Measurements from ENCODE around the gene ASPSCR1.
"Not testable (repeated sequence)": the region's sequence is repeated elsewhere in the genome, so short reads cannot be mapped to it uniquely, and the experiment has no call there.

ASPSCR1 gene

DNA sequence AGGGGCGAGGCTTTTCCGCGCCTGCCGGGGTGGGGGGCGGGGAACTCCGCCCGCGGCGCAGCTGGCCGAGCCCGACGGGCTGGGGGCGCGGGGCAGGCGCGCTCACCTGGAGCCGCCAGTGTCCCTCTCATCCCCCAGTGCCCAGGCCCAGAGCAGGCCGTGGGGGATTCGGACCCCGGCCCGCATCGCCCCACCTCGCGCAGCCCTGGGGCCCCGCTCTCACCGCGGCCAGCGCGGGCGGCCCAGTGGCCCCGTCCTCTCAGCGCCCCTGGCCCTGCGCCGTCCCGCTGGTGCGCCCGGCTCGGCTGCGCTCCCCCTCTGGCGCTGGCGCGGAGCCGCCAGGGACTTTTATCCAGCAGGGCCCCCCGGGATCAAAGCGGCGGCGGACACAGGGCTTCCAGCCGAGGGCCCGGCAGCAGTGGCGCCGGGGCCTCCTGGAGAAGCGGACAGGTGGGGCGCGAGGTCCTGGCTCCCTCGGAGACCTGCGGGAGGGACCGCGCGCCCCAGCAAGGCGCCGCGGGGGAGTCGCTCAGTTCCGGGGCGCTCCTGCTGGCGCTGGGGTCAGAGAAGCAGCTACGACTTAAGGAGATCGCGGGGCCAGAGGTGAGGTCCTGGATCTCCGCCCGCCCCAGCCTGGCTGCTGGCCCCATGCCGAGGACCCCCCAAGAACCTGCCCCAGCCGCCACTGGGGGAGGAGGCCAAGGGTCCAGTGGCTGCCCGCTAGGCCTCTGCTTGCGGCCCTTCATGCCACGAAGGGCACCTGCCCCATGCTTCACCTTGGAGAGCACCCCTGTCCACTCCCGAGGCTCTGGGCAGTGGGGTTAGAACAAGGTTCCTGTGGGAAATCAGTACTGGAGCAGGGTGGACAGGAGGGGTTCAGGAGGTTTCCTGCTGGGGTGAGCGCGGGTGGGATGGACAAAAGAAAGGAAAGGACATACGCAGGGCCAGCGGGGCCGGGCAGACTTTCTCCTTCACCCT lies 15.6 kb upstream of the ASPSCR1 start:
- DNase-seq: no peak

DNA sequence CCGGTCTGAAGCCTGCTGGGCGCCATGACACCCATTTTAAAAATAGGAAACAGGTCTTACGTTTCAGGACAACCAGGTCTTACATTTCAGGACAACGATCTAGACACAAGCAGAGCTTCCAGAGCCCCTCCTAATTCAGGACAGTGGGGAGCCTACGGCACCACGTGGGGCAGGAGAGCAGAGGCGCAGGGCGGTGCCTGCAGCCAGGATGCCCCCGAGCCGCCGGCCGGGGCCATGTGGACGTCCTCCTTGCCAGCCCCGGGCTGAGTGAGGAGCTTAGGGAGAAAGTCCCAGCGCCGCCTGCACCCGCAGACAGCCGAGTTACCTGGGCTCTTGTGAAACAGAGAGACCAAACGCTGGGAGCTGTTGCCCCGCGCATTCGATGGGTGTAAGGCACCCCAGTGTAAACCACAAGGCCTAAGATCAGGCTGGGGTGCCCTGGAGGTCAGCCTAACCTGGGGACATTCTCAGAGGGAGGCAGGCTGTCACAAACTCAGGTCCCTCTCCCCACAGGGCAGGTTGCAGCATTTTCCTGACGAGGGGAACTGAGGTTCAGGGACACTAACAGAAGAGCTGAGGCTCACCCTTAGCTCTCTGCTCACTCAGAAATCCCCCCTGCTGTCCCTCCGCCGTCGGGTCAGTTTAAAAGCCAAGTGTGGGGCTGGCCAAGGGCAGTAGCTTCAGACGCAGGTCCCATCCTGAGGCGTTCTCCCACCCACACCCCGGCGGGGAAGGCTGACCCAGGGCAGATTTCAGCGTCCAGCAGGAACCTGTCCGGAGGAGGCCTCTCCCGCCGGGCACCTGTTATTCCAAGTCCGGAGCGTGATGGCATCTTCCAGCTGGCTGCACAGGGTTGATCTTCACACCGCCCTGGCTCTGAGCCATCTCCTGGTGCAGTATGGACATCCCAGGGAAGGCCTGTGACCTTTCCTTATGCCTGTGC lies 14.7 kb upstream of the ASPSCR1 start:
- no peak for DNase-seq

DNA sequence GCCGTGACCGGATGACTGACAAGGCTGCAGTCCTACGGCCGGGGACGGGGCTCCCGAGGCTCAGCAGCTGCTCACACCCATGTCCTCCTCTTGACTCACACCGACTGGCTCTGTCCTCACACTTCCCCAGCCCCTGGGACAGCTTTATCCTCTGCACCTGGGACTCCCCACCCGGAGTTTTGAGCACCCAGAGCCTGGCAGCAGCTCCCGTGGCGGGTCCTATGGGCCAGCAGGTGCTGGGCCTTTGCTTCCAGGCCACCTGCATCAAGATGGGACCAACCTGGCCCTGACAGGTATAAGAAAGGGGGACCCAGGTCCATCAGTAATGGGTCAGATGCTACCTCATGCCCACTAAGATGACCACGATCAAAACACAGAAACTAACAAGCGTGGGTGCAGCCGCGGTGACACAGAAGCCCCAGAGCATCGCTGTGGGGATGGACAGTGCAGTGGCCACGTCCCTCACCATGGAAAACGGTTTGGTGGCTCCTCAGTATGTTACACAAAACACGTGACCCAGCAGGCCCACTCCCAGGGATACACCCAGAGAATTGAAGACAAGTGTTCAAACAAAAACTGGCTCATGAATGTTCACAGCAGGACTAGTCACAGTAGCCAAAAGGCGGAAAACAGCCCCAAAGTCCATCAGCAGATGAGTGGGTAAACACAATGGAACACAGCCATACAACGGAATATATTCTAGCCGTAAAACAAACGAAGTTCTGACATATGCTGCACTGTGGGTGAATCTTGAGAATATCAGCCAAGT lies 13.2 kb upstream of the ASPSCR1 start:
- DNase-seq: no peak

DNA sequence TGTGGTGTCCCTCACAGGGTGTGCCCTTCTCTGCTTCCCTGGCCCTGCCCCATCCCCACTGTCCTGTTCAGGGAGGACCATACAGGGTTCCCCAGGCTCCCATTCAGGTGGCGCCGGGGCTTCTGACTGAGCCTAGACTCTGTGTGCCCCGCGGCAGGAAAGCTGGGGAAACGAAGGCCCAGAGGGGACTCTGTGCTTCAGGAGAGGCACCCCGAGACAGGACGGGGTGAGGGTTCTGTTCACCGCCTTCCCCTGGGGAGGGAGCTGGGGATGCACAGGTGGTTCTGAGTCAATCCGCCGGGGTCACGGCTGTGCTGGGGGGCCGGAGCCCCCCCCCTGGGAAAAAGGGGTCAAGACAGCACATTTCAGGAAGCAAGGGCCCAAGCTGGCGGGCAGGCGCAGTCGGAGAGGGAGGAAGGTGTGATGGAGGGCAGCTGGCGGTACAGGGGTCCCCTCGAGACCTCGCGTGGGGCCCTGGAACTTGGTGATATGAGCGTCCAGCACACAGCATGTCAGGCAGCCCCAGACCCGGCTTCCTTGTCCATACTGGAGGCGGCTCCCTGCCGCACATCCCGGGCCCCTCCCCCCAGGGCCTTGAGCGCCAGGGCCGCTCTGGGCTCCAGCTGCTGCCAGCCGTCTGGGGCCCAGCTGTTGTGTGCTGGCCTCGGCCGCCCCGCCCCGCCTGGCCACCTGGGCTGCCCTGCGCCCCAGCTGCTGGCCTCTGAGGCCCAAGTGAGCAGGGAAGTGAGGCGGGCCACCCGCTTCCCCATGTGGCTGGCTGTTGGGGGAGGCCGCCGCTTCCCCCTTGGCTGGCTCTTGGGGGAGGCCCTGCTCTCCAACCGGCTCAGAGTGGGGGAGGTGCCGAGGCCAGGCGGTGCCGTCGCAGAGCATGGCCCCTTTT lies 10.8 kb upstream of the ASPSCR1 start:
- peak; percentile 39 for DNase-seq

DNA sequence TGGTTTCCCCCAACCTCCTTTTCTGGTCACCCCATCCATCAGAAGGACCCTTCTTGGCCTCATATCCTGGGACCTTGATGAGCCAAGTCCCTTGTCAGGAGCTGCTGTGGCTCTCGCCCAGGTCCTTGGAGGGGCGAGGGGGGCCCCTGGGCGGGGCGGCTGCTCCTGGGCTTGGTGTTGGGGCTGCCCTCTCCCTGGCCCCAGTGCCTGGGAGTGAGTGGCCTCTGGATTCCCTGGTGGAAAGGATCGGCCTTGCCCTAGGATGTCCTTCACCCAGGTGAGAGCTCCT lies 10.2 kb upstream of the ASPSCR1 start:
- no peak for DNase-seq

DNA sequence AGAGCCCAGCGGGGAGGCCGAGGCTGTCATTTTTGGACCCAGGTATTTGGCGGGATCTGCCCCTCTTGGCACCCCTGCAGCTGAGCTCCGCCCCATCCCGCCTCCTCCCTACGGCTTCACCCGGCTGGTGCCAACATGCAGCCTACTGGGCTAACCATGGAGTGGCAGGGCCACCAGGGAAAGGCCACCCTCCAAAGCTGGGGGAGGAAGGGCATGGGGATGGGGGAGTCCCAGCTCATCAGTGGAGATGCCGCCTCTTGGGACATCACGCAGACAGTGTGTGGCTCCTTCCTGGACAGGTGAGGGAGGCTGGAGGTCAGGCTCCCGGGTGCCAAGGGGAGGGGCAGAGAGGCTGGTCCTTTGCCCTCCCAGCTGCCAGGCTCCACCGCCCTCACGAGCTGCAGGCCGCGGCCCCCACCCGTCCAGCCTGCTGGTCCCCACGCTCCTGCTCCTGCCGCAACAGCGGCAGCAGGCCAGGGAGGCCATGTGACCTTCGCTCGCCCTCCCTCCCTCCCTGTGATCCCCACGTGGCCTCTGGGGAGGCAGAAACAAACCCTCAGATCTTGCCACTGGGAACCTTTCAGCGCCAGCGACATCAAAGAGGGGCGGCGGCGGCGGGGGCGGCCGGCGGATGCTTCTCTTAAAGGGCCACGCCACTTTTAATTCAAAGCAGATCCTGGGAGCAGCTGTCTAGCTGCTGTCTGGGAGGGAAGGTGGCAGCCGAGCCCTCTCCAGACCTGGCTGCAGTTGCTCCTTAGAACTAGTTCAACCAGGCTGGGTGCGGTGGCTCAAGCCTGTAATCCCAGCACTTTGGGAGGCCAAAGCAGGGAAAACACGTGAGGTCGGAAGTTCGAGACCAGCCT lies 9.7 kb upstream of the ASPSCR1 start:
- DNase-seq: peak; percentile 74

DNA sequence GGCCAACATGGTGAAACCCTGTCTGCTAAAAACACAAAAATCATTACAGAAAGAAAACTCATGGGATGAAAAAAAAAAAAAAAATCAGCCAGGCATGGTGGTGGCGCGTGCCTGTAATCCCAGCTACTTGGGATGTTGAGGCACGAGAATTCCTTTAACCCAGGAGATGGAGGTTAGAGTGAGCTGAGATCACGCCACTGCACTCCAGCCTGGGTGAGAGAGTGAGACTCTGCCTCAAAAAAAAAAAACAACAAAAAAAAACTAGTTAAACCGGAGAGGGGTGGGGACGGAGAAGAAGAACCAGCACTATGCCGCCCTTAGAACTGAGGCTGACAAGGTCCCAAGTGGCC lies 9.1 kb upstream of the ASPSCR1 start:
- DNase-seq: no peak

DNA sequence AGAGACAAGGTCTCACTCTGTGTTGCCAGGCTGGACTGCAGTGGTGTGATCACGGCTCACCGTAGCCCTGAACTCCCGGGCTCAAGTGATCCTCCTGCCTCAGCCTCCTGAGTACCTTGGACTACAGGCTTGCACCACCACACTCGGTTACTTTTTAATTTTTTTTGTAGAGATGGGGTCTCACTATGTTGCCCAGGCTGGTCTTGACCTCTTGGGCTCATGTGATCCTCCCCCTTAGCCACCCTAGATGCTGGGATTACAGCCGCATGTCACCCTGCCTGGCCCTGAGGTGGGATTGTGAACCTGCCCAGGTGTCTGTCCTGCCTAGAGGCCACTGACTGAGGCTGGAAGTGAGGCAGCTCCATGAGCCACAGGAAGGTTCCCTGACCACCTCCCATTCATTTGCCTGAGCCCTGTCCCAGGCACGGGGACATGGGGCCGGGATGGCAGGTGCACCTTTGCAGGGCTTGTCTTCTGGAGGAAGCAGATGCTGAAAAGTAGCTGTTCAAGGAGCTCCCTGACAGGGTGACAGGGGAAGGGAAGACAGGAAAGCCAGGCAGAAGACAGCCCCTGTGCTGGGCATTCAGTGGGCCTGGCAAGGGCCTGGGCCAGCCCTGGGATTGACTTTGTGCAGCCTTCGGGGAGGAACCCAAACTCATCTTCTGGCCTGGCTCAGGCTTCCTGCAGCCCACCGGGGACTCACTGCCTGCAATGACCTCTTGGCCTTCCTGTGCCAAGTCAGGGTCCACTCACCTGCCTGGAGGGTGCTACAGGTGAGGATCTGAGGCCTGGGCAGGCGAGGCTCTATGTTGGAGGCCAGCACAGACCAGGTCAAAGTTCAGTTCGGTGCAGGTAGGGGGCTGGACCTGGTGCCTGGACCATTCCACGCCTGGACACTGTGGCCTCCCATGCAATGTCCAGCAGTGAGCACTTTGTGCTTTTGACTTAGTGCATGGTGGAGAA lies 8.3 kb upstream of the ASPSCR1 start:
- no peak for DNase-seq

DNA sequence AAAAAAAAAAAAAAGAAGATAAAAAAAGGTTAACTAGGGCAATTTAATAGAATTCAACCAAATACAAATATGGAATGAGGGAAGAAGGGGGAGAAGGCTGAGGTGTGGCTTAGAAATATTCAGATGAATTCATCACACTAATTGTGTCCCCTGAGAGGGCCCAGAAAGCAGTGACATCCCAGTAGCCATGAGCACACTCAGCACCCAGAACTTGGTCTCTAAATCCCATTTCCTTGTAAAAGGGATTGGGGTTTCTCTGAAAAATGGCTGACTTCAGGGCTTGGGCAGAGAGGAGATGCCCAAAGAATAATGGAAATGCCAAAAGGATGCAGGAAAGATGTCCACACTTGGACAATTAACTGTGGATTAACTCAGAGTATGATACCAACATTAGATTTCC lies 4.0 kb upstream of the ASPSCR1 start:
- DNase-seq: no peak

DNA sequence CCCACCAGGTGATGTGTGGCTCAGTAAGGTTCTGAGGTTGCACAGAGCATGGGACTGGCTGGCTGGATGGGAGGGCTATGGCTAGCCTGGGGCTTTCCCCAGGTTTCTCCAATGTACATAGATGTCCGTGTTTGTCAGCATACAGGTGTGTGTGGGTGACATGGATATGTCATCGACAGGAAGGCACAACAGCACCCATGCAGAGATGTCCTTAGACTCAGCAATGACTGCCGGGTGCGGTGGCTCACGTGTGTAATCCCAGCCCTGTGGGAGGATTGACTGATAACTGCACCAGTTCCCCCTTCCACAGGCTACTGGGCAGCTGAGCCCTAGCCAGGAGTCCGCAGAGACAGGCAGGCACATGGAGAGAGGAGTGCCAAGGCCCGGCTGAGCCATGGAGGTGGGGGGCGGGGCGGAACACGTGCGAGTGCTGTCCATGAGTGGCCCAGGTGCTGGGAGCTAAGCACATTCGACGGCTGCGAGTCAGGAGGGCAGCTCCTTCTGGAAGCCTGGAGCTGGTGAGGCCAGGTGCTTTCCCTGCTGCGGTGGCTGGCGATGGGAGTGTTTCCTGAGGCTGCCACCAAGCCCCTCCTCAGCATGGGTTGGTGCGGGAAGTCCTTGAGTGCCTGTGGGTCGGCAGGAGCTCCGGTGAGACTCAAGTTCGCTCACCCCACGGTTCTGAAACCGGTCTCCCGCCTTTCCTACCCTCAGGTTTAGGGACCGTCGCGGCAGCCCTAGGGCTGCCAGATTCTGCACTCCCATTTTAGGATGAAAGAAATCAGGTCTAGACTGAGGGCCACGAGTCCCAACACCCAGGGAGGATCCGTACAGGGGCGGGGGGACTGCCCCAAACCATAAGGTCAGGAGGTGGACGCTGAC lies 858 bp upstream of the ASPSCR1 start:
- DNase-seq: no peak

DNA sequence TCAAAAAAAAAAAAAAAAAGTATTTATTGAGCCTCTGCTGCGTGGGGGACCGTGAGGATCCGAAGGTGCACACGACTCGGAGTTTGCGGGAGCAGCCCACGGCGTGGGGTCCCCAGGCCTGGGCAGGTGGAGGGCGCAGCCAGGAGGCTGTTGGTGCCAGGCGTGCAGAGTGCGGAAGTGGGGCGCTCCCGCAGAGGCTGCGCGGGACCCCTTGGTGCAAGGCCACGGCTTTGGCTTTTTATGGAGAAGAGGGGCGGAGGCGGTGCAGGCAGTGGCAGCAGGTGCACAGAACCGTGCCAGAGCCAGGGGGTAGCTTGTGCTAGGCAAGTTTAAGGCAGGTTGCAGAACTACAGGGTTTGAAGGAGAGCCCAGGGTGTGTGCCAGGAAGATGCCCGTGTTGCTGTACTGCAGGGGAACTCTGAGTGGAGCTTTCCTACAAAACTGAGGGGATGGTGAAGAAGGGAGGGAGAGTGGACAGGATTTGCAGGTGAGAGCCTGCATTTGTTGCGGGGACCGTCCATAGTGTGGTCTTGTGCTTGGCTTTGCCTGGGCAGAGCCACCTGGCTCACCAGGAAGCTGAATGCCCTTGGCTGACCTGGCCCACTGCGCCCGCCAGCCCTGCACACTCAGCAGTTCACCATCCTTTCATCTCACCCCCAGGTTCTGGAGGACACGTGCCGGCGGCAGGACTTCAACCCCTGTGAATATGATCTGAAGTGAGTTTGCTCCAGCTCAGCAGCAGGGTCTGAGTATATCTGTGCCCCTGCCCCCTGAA lies 1.3 kb downstream of the ASPSCR1 start:
- no peak for DNase-seq

DNA sequence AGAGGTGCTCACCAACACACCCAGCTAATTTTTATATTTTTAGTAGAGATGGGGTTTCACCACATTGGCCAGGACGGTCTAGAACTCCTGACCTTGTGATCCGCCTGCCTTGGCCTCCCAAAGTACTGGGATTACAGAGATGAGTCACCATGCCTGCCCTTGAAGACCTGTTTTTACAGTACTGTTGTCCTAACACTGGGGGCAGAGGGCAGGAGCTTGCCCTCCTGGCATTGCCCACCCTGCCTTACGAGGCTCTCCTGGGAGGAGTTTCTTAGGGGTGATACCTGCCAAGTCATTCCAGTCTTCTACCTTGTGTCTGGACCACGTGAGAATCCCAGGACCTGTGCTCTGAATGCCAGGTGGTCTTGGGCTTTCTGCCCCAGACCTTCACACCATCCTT lies 2.7 kb downstream of the ASPSCR1 start:
- DNase-seq: no peak

DNA sequence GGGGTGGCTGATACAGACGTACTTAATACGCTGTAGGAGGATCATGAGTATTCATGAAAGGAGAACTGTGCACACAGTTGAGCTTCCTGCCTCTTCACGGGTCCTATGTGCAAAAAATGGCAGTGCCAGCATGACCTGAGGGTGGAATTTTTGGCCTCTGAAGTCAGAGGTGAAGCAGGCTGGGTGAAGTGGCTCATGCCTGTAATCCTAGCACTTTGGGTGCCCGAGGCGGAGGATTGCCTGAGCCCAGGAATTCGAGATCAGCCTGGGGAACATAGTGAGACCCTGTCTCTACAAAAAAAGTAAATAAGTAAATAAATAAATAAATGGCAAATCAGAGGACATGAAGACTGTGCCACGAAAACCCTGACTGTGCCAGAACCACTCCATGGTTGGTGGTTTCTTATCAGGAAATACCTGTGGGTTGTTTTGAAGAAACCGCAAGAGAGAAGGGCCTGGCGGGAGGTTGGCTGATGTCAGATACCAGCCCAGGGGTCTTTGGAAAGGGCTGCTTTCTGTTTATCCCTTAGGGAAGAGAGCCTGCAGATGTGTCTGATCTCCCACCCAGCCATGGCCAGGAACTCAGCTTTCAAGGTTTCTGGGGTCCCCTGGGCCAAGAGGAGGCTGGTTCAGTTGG lies 3.4 kb downstream of the ASPSCR1 start:
- no peak for DNase-seq

DNA sequence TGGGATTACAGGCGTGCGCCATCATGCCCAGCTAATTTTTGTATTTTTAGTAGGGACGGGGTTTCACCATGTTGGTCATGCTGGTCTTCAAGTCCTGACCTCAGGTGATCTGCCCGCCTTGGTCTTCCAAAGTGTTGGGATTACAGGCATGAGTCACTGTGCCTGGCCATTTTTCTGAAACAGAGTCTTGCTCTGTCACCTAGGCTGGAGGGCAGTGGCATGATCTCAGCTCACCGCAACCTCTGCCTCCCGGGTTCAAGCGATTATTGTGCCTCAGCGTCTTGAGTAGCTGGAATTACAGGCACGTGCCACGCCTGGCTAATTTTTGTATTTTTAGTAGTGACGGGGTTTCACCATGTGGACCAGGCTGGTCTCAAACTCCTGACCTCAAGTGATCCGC lies 4.1 kb downstream of the ASPSCR1 start:
- not testable (repeated sequence) for DNase-seq

DNA sequence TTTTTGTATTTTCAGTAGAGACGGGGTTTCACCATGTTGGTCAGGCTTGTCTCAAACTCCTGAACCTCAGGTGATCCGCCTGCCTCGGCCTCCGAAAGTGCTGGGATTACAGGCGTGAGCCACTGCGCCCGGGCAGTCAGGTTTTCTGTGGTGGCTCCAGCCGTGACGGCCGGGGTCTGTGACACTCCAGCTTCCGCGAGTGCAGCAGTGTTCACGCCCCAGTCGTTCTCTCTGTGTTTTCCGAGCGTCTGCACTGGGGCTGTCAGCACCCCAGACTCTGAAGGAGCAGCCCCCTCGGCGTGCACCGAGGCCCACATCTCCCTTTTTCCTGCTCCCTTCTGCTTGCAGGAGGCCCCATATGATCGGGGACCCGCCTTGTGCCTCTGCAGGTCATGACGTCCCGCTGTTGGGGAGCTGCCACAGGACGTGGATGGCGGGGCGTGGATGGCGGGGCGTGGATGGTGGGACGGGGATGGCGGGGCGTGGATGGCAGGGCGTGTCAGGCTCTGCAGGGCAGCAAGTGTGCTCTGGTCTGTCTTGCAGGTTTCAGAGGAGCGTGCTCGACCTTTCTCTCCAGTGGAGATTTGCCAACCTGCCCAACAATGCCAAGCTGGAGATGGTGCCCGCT lies 5.7 kb downstream of the ASPSCR1 start:
- no peak for DNase-seq

DNA sequence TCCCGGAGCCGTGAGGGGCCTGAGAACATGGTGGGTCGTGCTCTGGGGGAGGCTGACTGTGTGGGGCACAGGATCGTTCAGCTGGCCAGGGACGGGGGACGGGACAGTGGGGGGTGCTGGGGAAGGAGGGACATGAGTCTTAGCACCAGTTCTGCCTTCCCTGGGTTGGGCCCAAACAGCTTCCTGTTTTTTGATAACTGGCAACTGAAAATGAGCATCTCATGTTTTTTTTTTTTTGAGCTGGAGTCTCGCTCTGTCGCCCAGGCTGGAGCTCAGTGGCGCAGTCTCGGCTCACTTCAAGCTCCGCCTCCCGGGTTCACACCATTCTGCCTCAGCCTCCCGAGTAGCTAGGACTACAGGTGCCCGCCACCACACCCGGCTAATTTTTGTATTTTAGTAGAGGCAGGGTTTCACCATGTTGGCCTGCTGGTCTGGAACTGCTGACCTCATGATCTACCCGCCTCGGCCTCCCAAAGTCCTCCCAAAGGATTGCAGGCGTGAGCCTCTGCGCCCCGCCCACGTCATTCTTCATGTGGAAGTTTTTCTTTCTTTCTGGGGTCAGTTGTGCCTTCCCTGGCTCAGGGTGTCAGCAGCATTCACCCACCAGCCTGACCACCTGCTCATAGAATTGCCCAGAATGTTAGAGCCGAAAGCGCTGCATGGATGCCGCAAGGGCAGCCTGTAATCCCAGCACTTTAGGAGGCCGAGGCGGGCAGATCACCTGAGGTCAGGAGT lies 6.4 kb downstream of the ASPSCR1 start:
- DNase-seq: no peak

Data from HCEC 1CT (cell line).